Gastrocnemius medialis (tissue), 4 donors: ENCODE measurements around the gene BBS7. TPM values are rescaled to one million over a fixed set of nuclear protein-coding genes. Genes with fewer than 3 reads are reported as not detected.

ENCODE experiments used
- ATAC-seq, 2 donors: fragments of 150-250 bp; one replicate each; pipeline ENCODE4 v1.9.1; 2016
- DNase-seq, 2 donors: peaks; one replicate each; pipeline ENCODE4 v3.0.0-alpha.2; 2019
- H3K27ac ChIP-seq, 4 donors: fragments of 200-600 bp; sonication (generic); 1 replicate in 1 of 4; 2 replicates in 3 of 4; pipeline ENCODE4 v1.5.1; 2016 to 2018; ENCODE audit warnings: mild to moderate bottlenecking in 2 of 4, moderate library complexity in 1 of 4
- H3K27me3 ChIP-seq, 3 donors: fragments of 200-600 bp; sonication (generic) in 2 of 3; 1 replicate in 1 of 3; 2 replicates in 2 of 3; pipeline versions ENCODE4 v1.5.1 to v1.6.0; 2016 to 2019; ENCODE audit warnings: mild to moderate bottlenecking in 1 of 3, moderate library complexity in 1 of 3
- H3K36me3 ChIP-seq, 2 donors: fragments of 200-600 bp; sonication (generic) in 1 of 2; one replicate each; pipeline ENCODE4 v1.5.1; 2017 to 2018
- H3K4me1 ChIP-seq, 2 donors: fragments of 200-600 bp; sonication (generic) in 1 of 2; one replicate each; pipeline ENCODE4 v1.5.1; 2016 to 2017; ENCODE audit warnings: mild to moderate bottlenecking in 2 of 2
- H3K4me3 ChIP-seq, 4 donors: fragments of 200-600 bp; sonication (generic) in 3 of 4; 1 replicate in 1 of 4; 2 replicates in 3 of 4; pipeline ENCODE4 v1.5.1; 2016 to 2019; ENCODE audit warnings: mild to moderate bottlenecking in 2 of 4
- H3K9me3 ChIP-seq, 3 donors: fragments of 200-600 bp; sonication (generic) in 2 of 3; 1 replicate in 1 of 3; 2 replicates in 2 of 3; pipeline ENCODE4 v1.5.1; 2016 to 2019
- CTCF ChIP-seq, 5 experiments: fragments of 450-650 bp in 3 of 5; fragments of 200-600 bp in 2 of 5; sonication (generic) in 2 of 5; IDR thresholded peaks in 4 of 5; conservative IDR thresholded peaks in 1 of 5; 1 replicate in 4 of 5; 2 replicates in 1 of 5; pipeline ENCODE4 v1.5.1; 2016 to 2019; ENCODE audit warnings: antibody characterized with exemption in 5 of 5, mild to moderate bottlenecking in 3 of 5, moderate library complexity in 3 of 5
- POLR2A ChIP-seq, 2 donors: fragments of 450-650 bp; IDR thresholded peaks; one replicate each; pipeline ENCODE4 v1.6.1; 2017; ENCODE audit warnings: antibody characterized with exemption in 2 of 2, mild to moderate bottlenecking in 2 of 2, moderate library complexity in 2 of 2
- in situ Hi-C, 4 donors: fragments of 200-750 bp; cut with MboI; loops; one replicate each; pipeline versions ENCODE4 v1.15.0 to v1.8.0; 2017; ENCODE audit warnings: low sequenced_read_pairs in 4 of 4
- intact Hi-C: fragments of 100-400 bp; cut with DNase I; formaldehyde crosslinking; loops from one replicate; pipeline ENCODE4 v1.15.1; 2023; ENCODE audit warnings: low total_unique reads
- total RNA-seq, 4 donors: library from RNA; depleted of rRNA; stranded (reverse); fragments of >200 nt; gene quantifications; one replicate each; pipeline versions ENCODE4 v1.1.0 to v1.2.3, GENCODE V29; 2016

The BBS7 gene
- total RNA-seq, 4 donors from 2014 or later = 4.5 to 11.1 (median 6.7) TPM

GRCh38 chr4:121789960-121790829 lies 80.1 kb downstream of the BBS7 start:
- no peak for DNase-seq
- Histone ChIP-seq H3K9me3 (no peaks in the 10 kb centered on the region), H3K27ac (no peak overlapping the region), H3K27me3 (peaks cover 0 to 5% (median 0%) of the 10 kb centered on the region in 3 donors), H3K36me3 (no peaks in the 10 kb centered on the region), H3K4me1 (no peaks in the 10 kb centered on the region), H3K4me3 (no peak overlapping the region)
- TF ChIP-seq POLR2A (IDR thresholded peaks at IDR 0.05) = no peak
- TF ChIP-seq CTCF (IDR thresholded peaks at IDR 0.05 in 4 of 5, conservative IDR thresholded peaks at IDR 0.05 in 1 of 5) = no peak
- in situ Hi-C loops (no loop called here), intact Hi-C loops (no loop called here)
- no peak for ATAC-seq

GRCh38 chr4:121789455-121789854 lies 80.8 kb downstream of the BBS7 start:
- in situ Hi-C loops = no loop called here
- ATAC-seq (no peak), DNase-seq (no peak)
- Histone ChIP-seq H3K36me3 (no peaks in the 10 kb centered on the region), H3K27me3 (peaks cover 0 to 5% (median 2%) of the 10 kb centered on the region in 3 donors), H3K9me3 (no peaks in the 10 kb centered on the region), H3K27ac (no peak overlapping the region), H3K4me1 (no peaks in the 10 kb centered on the region), H3K4me3 (no peak overlapping the region)
- intact Hi-C loops = no loop called here
- TF ChIP-seq POLR2A (IDR thresholded peaks at IDR 0.05) (no peak), CTCF (IDR thresholded peaks at IDR 0.05 in 4 of 5, conservative IDR thresholded peaks at IDR 0.05 in 1 of 5) (no peak)

- TF ChIP-seq POLR2A (IDR thresholded peaks at IDR 0.05) = no peak
- no peak for TF ChIP-seq CTCF (IDR thresholded peaks at IDR 0.05 in 4 of 5, conservative IDR thresholded peaks at IDR 0.05 in 1 of 5)
- in situ Hi-C loops (no loop called here), intact Hi-C loops (no loop called here)
- Histone ChIP-seq H3K27me3 (peaks cover 0 to 7% (median 5%) of the 10 kb centered on the region in 3 donors), H3K9me3 (no peaks in the 10 kb centered on the region), H3K4me1 (no peaks in the 10 kb centered on the region), H3K27ac (no peak overlapping the region), H3K4me3 (no peak overlapping the region), H3K36me3 (no peaks in the 10 kb centered on the region)
- ATAC-seq = no peak
- DNase-seq = no peak
Observed at GRCh38 chr4:121788896-121789295, 81.4 kb downstream of the BBS7 start.

GRCh38 chr4:121786221-121786620 lies 84.1 kb downstream of the BBS7 start:
- H3K36me3 ChIP-seq = no peaks in the 10 kb centered on the region
- H3K27ac ChIP-seq = no peak overlapping the region
- intact Hi-C loops (no loop called here), in situ Hi-C loops (no loop called here)
- peaks cover 0 to 8% (median 3%) of the 10 kb centered on the region in 3 donors for H3K27me3 ChIP-seq
- no peak overlapping the region for H3K4me3 ChIP-seq
- H3K4me1 ChIP-seq = no peaks in the 10 kb centered on the region
- ATAC-seq (no peak), DNase-seq (no peak)
- H3K9me3 ChIP-seq = no peaks in the 10 kb centered on the region
- TF ChIP-seq CTCF (IDR thresholded peaks at IDR 0.05 in 4 of 5, conservative IDR thresholded peaks at IDR 0.05 in 1 of 5) = no peak
- TF ChIP-seq POLR2A (IDR thresholded peaks at IDR 0.05) = no peak
